GM19351 (cell line): ENCODE measurements around the gene RPTOR.

Experiments
- ATAC-seq: cut with Tn5 transposase; IDR thresholded peaks from one replicate; pipeline ENCODE4 v1.9.1; 2021; ENCODE audit warnings: mild to moderate bottlenecking, moderate library complexity; ENCODE audit not compliant: unreplicated experiment

The RPTOR gene

GRCh38 chr17:80822700-80823410, 278.2 kb downstream of the RPTOR start:
- no peak for ATAC-seq

- no peak for ATAC-seq
Observed at GRCh38 chr17:80824549-80825470, 280.2 kb downstream of the RPTOR start.

- no peak for ATAC-seq
Observed at GRCh38 chr17:80825471-80826345, 281.1 kb downstream of the RPTOR start.

- ATAC-seq: no peak
Observed at GRCh38 chr17:80826346-80826954, 281.8 kb downstream of the RPTOR start.

GRCh38 chr17:80826955-80827645, 282.5 kb downstream of the RPTOR start:
- ATAC-seq: no peak

GRCh38 chr17:80827646-80828643, 283.3 kb downstream of the RPTOR start:
- ATAC-seq: no peak

GRCh38 chr17:80829166-80829813, 284.7 kb downstream of the RPTOR start:
- no peak for ATAC-seq

GRCh38 chr17:80830020-80830780, 285.6 kb downstream of the RPTOR start:
- ATAC-seq: no peak

GRCh38 chr17:80831491-80831890, 286.9 kb downstream of the RPTOR start:
- ATAC-seq: no peak

- ATAC-seq: no peak
Observed at GRCh38 chr17:80832266-80832676, 287.6 kb downstream of the RPTOR start.

GRCh38 chr17:80832888-80833583, 288.4 kb downstream of the RPTOR start:
- peak; percentile 79 for ATAC-seq

GRCh38 chr17:80833952-80834892, 289.6 kb downstream of the RPTOR start:
- no peak for ATAC-seq

- ATAC-seq: no peak
Observed at GRCh38 chr17:80834893-80835275, 290.2 kb downstream of the RPTOR start.

GRCh38 chr17:80835816-80836657, 291.4 kb downstream of the RPTOR start:
- ATAC-seq: no peak

- ATAC-seq: no peak
Observed at GRCh38 chr17:80836658-80836965, 292.0 kb downstream of the RPTOR start.
